A549 (cell line): ENCODE data around the gene RIMBP2.

Experiments
- BHLHE40 ChIP-seq: IDR thresholded peaks from 2 replicates; pipeline ENCODE4 v1.6.1; 2012; ENCODE audit warnings: low read depth, low read length, inconsistent platforms
- CTCF ChIP-seq: fragments of >200 bp; sonication (Bioruptor Twin); formaldehyde crosslinking; IDR thresholded peaks from 3 replicates; pipeline ENCODE4 v1.5.1; 2016
- HDAC2 ChIP-seq: fragments of 200-600 bp; sonication (generic); IDR thresholded peaks from 2 replicates; pipeline ENCODE4 v1.6.1; 2016
- MAFK ChIP-seq: fragments of 450-650 bp; IDR thresholded peaks from 2 replicates; pipeline ENCODE4 v1.6.1; 2014; ENCODE audit not compliant: partially characterized antibody
- POLR2A ChIP-seq: IDR thresholded peaks from 2 replicates; pipeline ENCODE4 v1.6.1; 2012; ENCODE audit warnings: mild to moderate bottlenecking, low read length
- RFX5 ChIP-seq: fragments of 450-650 bp; IDR thresholded peaks from 2 replicates; pipeline ENCODE4 v1.7.1; 2014; ENCODE audit warnings: antibody characterized with exemption, mild to moderate bottlenecking, moderate library complexity
- SMC3 ChIP-seq: fragments of >200 bp; sonication (Bioruptor Twin); formaldehyde crosslinking; IDR thresholded peaks from 3 replicates; pipeline ENCODE4 v1.6.1; 2018; ENCODE audit warnings: inconsistent platforms
- SREBF2 ChIP-seq: fragments of 450-650 bp; IDR thresholded peaks from 2 replicates; pipeline ENCODE4 v1.6.1; 2014; ENCODE audit warnings: mild to moderate bottlenecking, moderate library complexity

GRCh38 chr12:130498589-130499385 is 217.3 kb downstream of the RIMBP2 start:
- TF ChIP-seq CTCF: no peak
- no peak for TF ChIP-seq BHLHE40
- no peak for TF ChIP-seq POLR2A
- no peak for TF ChIP-seq SMC3
- TF ChIP-seq MAFK: no peak
- TF ChIP-seq HDAC2: no peak
- no peak for TF ChIP-seq SREBF2
- TF ChIP-seq RFX5: no peak
